Uterus (tissue), 2 donors: ENCODE results near the gene MAGEA11.
"Not testable (repeated sequence)": the region's sequence is repeated elsewhere in the genome, so short reads cannot be mapped to it uniquely, and the experiment has no call there.

ENCODE experiments used
- CTCF ChIP-seq, 4 experiments: fragments of 200-600 bp in 2 of 4; fragments of 450-650 bp in 2 of 4; sonication (generic) in 2 of 4; IDR thresholded peaks; one replicate each; pipeline ENCODE4 v1.5.1; 2016 to 2019; ENCODE audit warnings: antibody characterized with exemption in 4 of 4, mild to moderate bottlenecking in 2 of 4, moderate library complexity in 1 of 4
- POLR2A ChIP-seq, 2 donors: fragments of 450-650 bp; IDR thresholded peaks; one replicate each; pipeline ENCODE4 v1.6.1; 2016; ENCODE audit warnings: antibody characterized with exemption in 2 of 2, mild to moderate bottlenecking in 1 of 2, moderate library complexity in 1 of 2

DNA sequence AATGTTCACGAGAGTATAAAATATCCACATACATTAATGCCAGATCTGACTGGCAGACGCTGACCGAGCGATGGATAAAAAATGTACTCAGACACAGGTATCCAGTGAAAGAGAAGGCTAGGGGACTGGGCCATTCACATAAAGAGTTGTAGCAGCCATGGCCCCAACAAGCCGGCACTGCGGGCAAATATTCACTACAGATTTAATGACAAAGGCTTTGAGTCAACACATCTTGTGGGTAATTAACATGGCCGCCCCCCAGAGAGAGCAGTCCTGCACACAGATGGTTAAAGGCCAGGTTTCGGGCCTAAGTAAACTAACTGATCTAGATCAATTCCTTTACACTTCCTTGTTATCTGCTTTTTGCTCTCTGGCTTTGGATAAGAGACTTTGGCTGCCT lies 36.3 kb upstream of the MAGEA11 start:
- not testable (repeated sequence) for TF ChIP-seq CTCF, POLR2A (IDR thresholded peaks at IDR 0.05)
